ENCODE data around the gene CDADC1. TPM values are rescaled to one million over a fixed set of nuclear protein-coding genes. Genes with fewer than 3 reads are reported as not detected.

Gene CDADC1
- total and polyA plus RNA-seq, 2 of the 13 experiments (the other 11 are each of a cell fraction or from before 2014, with no cell fraction given), result 2.4 to 9.0 TPM

DNA sequence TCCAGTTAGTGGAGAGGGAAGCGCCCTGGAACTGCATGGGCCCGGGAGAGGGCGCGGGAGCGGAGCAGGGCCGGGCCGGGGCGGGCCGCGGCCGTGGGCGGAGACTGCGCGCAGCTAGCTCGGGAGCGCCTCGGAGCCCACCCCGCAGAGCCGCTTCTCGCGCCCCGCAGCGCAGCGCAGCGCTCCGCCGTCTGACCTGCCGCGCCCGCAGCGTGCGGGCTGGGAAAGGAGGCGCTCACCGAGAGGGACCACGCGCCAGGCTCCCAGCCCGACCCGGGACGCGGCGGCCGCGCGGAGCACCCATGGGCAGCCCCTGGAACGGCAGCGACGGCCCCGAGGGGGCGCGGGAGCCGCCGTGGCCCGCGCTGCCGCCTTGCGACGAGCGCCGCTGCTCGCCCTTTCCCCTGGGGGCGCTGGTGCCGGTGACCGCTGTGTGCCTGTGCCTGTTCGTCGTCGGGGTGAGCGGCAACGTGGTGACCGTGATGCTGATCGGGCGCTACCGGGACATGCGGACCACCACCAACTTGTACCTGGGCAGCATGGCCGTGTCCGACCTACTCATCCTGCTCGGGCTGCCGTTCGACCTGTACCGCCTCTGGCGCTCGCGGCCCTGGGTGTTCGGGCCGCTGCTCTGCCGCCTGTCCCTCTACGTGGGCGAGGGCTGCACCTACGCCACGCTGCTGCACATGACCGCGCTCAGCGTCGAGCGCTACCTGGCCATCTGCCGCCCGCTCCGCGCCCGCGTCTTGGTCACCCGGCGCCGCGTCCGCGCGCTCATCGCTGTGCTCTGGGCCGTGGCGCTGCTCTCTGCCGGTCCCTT lies 27.5 kb upstream of the CDADC1 start, which contains the start of gene MLNR (continued):
- TF ChIP-seq ZNF746 (CRISPR knock-in tag; IDR thresholded peaks at IDR 0.05) (peak; percentile 37; the same call in 1 of the 2 replicates), SP4 (CRISPR knock-in tag; IDR thresholded peaks at IDR 0.05) (peak; percentile 32; the same call in 1 of the 2 replicates), XRCC5 (optimal IDR thresholded peaks at IDR 0.05; ENCODE audit: low read length) (peak; percentile 32), ZFP62 (CRISPR knock-in tag; IDR thresholded peaks at IDR 0.05) (no peak), ELF3 (CRISPR knock-in tag; IDR thresholded peaks at IDR 0.05) (no peak), IRX3 (CRISPR knock-in tag; IDR thresholded peaks at IDR 0.05; ENCODE audit: borderline replicate concordance, low read depth) (0 out of 2 replicates have a peak, but pooled peaks have one; percentile 29), ZNF556 (CRISPR knock-in tag; IDR thresholded peaks at IDR 0.05; ENCODE audit: borderline replicate concordance) (peak; percentile 39; the same call in 1 of the 2 replicates), POGK (CRISPR knock-in tag; conservative IDR thresholded peaks at IDR 0.05) (0 out of 2 replicates have a peak, but pooled peaks have one; percentile 31), ZHX2 (IDR thresholded peaks at IDR 0.05; ENCODE audit: low read depth) (no peak), ZHX2 (CRISPR knock-in tag; IDR thresholded peaks at IDR 0.05; ENCODE audit: borderline replicate concordance) (peak; percentile 68; the same call in 1 of the 2 replicates), SRY (CRISPR knock-in tag; IDR thresholded peaks at IDR 0.05) (peak; percentile 76; the same call in 1 of the 2 replicates), SRF (IDR thresholded peaks at IDR 0.05; ENCODE audit: low read depth, low read length) (no peak), ARNT2 (CRISPR knock-in tag; IDR thresholded peaks at IDR 0.05; ENCODE audit: low read depth) (peak; percentile 83), POLR2A (IDR thresholded peaks at IDR 0.05; ENCODE audit: insufficient read depth in 1 of 2, low read depth in 2 of 2, low read length in 2 of 2) (peak in 1 of 2 experiments; percentile 57; a peak in 3 of 4 replicates)
- TF ChIP-seq, protein P1, sequence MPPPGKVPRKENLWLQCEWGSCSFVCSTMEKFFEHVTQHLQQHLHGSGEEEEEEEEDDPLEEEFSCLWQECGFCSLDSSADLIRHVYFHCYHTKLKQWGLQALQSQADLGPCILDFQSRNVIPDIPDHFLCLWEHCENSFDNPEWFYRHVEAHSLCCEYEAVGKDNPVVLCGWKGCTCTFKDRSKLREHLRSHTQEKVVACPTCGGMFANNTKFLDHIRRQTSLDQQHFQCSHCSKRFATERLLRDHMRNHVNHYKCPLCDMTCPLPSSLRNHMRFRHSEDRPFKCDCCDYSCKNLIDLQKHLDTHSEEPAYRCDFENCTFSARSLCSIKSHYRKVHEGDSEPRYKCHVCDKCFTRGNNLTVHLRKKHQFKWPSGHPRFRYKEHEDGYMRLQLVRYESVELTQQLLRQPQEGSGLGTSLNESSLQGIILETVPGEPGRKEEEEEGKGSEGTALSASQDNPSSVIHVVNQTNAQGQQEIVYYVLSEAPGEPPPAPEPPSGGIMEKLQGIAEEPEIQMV (CRISPR knock-in tag; IDR thresholded peaks at IDR 0.05; ENCODE audit: low read depth), result peak; percentile 80; the same call in 1 of the 2 replicates
- TF ChIP-seq, protein P2, sequence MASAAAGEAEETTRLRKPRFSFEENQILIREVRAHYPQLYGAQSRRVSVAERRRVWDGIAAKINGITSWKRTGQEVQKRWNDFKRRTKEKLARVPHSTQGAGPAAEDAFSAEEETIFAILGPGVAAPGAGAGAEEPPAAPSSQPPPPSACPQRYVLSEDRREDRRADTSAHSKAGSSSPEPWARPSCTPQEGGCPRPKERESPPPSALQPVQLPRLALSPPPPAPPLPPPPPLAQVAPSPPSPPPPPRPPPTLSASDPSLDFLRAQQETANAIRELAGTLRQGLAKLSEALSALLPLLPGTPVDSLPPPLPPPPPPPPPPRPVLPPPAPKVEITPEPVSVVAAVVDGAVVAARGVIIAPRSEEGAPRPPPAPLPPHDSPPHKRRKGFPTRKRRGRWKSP (CRISPR knock-in tag; IDR thresholded peaks at IDR 0.05), result peak; percentile 91; the same call in 1 of the 2 replicates

Measured in HepG2 (cell line).